Calu3 (cell line): ENCODE data around the gene C9orf43. TPM values are rescaled to one million over a fixed set of nuclear protein-coding genes. Genes with fewer than 3 reads are reported as not detected.

ENCODE experiments used
- BruUV-seq: library from RNA; stranded (reverse); fragments of 400-500 nt; replicated peaks from 2 replicates; lab custom pipeline; 2021; lab: Mats Ljungman, UMichigan
- CTCF ChIA-PET: fragments of 300-600 bp; sonication (Branson Sonifier 250); formaldehyde crosslinking; loops from one replicate; lab custom pipeline; 2022; ENCODE audit warnings: antibody characterized with exemption; lab: Charles Lee
- DNase-seq: peaks from one replicate; pipeline ENCODE4 v3.0.0; 2022
- H3K27ac Mint-ChIP-seq: one replicate; pipeline ENCODE4 v1.8.0; 2022; ENCODE audit warnings: mixed read lengths; ENCODE audit not compliant: unreplicated experiment
- H3K27me3 Mint-ChIP-seq: one replicate; pipeline ENCODE4 v1.8.0; 2022; ENCODE audit warnings: mixed read lengths; ENCODE audit not compliant: unreplicated experiment
- H3K36me3 Mint-ChIP-seq: one replicate; pipeline ENCODE4 v1.8.0; 2022; ENCODE audit warnings: mild to moderate bottlenecking, moderate library complexity, mixed read lengths; ENCODE audit not compliant: insufficient read depth, unreplicated experiment
- H3K4me1 Mint-ChIP-seq: one replicate; pipeline ENCODE4 v1.8.0; 2022; ENCODE audit warnings: mild to moderate bottlenecking, low read depth, mixed read lengths; ENCODE audit not compliant: unreplicated experiment
- H3K4me3 Mint-ChIP-seq: one replicate; pipeline ENCODE4 v1.8.0; 2022; ENCODE audit warnings: mild to moderate bottlenecking, low read depth, moderate library complexity, mixed read lengths; ENCODE audit not compliant: unreplicated experiment
- H3K9me3 Mint-ChIP-seq: one replicate; pipeline ENCODE4 v1.8.0; 2022; ENCODE audit warnings: low read depth, mixed read lengths; ENCODE audit not compliant: unreplicated experiment
- CTCF ChIP-seq: fragments of 200-600 bp; IDR thresholded peaks from one replicate; pipeline ENCODE4 v1.8.0; 2022; ENCODE audit warnings: antibody characterized with exemption; ENCODE audit not compliant: unreplicated experiment
- intact Hi-C: fragments of 100-400 bp; cut with micrococcal nuclease; formaldehyde crosslinking; loops from one replicate; pipeline ENCODE4 v1.10.0; 2022; ENCODE audit not compliant: unreplicated experiment
- total RNA-seq: library from RNA; stranded (reverse); gene quantifications from 2 replicates; pipeline ENCODE4 v1.2.3, GENCODE V29; 2022

C9orf43 gene
- total RNA-seq, 1 experiment from 2014 or later, result 0.33 TPM

GRCh38 chr9:113454914-113455761, 44.6 kb downstream of the C9orf43 start:
- no TSS peak for BruUV-seq
- H3K27ac Mint-ChIP-seq, result peak overlapping the region; percentile 67
- H3K9me3 Mint-ChIP-seq, result no peaks in the 10 kb centered on the region
- DNase-seq, result peak; percentile 30
- H3K27me3 Mint-ChIP-seq, result no peaks in the 10 kb centered on the region
- no peaks in the 10 kb centered on the region for H3K36me3 Mint-ChIP-seq
- no peak for TF ChIP-seq CTCF
- H3K4me1 Mint-ChIP-seq, result peaks cover 30% of the 10 kb centered on the region
- CTCF ChIA-PET, result interaction anchor here (0.6 to 1.2 kb wide), 6 partner anchors 9 to 200 kb away, joined by 3 to 8 read pairs (median 4); partner anchors contain the start of gene RGS3
- H3K4me3 Mint-ChIP-seq, result no peak overlapping the region
- intact Hi-C loops, result no loop called here

DNA sequence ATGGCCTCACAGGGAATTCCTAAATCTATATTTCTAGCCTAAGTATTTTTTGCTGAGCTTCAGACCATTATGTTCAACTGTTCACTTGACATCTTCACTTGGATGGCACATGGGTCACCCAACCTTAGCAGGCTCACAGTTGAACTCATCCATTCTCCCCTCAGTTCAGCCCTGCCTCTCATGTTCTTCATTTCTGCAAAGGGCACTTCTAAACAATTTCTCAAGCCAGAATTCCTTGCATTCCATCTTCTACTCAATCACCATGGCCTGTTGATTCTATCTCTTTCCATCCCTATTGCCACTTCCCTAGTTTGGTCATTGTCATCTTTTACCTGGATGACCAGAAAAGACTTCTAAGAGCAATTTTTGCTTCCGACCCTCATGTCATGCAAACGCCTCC, 45.7 kb downstream of the C9orf43 start:
- no peak overlapping the region for H3K4me3 Mint-ChIP-seq
- CTCF ChIA-PET, result interaction anchor here (0.6 to 1.2 kb wide), 2 partner anchors 10 to 197 kb away, joined by 3 to 4 read pairs; no protein-coding TSS in a partner anchor
- DNase-seq, result no peak
- intact Hi-C loops, result no loop called here
- H3K9me3 Mint-ChIP-seq, result no peaks in the 10 kb centered on the region
- no TSS peak for BruUV-seq
- H3K4me1 Mint-ChIP-seq, result peaks cover 30% of the 10 kb centered on the region
- no peak for TF ChIP-seq CTCF
- H3K36me3 Mint-ChIP-seq, result no peaks in the 10 kb centered on the region
- H3K27ac Mint-ChIP-seq, result peak overlapping the region; percentile 67
- no peaks in the 10 kb centered on the region for H3K27me3 Mint-ChIP-seq

DNA sequence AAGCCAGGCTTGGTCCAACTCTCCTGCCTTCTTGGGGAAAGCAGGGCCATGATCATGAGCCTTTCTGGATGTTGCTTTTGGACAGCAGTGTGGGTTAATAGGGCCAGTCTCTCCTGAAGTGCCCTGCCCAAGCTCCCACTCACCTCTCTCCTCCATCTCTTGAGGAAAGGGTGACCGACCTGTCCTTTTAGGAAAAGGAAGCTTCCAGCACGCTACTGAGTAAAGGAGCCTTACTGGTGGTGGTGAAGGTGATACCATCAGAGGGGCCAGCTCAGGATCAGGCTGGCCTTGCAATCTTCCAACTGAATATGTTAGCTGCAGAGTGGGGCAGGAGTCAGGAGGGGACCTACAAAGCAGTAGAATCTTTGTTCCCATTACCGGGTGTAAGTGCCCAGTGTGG, 50.7 kb downstream of the C9orf43 start:
- H3K4me1 Mint-ChIP-seq, result peaks cover 29% of the 10 kb centered on the region
- peaks cover 22% of the 10 kb centered on the region for H3K36me3 Mint-ChIP-seq
- no peaks in the 10 kb centered on the region for H3K27me3 Mint-ChIP-seq
- no peak for TF ChIP-seq CTCF
- intact Hi-C loops, result no loop called here
- CTCF ChIA-PET, result no interaction called here
- no peak for DNase-seq
- H3K9me3 Mint-ChIP-seq, result no peaks in the 10 kb centered on the region
- no peak overlapping the region for H3K27ac Mint-ChIP-seq
- BruUV-seq, result no TSS peak
- H3K4me3 Mint-ChIP-seq, result no peak overlapping the region

- Mint-ChIP-seq H3K27ac (no peak overlapping the region), H3K27me3 (no peaks in the 10 kb centered on the region), H3K4me3 (no peak overlapping the region), H3K9me3 (no peaks in the 10 kb centered on the region), H3K36me3 (peaks cover 22% of the 10 kb centered on the region), H3K4me1 (peaks cover 29% of the 10 kb centered on the region)
- no TSS peak for BruUV-seq
- no peak for DNase-seq
- no peak for TF ChIP-seq CTCF
- CTCF ChIA-PET, result no interaction called here
- intact Hi-C loops, result no loop called here
Measured at GRCh38 chr9:113461943-113462342, 51.4 kb downstream of the C9orf43 start.
